ENCODE data around the gene PRSS33. TPM values are rescaled to one million over a fixed set of nuclear protein-coding genes. Genes with fewer than 3 reads are reported as not detected.

The PRSS33 gene
- total and polyA plus RNA-seq, 8 donors = 0.13 to 0.75 (median 0.25) TPM; not detected in 2

DNA sequence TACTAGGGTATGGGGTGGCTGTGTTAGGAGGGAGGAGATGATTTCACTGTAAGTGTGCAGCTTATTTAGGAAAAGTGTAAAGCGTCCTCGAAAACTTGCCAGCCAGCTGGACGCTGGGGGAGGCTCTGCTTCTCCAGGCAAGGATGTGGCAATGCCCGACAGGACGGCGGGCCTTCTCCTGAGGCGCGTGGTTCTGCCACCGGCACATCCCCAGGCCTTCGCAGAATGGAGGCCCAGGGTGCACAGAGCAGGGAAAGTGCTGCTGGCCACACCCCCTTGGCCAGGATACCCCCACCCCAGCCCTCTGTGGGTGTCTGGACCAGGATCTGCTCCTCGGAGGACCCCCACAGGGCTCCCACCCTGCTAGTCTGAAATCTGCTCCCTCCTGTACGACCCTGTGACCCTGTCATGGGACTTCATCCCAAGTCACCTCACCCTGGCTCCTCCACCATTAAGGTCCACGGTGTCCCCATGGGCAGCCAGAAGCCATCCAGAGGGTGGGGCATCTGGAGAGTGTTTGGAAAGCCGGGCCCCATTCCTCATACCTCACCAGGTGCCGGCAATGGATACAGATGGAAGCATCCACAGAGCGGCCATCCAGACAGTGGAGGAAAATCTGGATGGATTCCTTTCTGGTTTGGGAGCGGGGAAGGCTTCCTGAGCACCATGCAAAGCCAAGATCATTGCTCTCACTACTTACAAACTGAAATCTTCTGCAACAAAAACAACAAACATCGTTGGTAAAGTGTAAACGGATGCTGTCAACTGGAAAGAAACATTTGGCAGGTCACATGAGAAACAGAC lies 44.2 kb downstream of the PRSS33 start:
- DNase-seq = no peak
- Histone ChIP-seq H3K36me3 (no peaks in the 10 kb centered on the region), H3K27ac (no peak overlapping the region), H3K4me1 (no peaks in the 10 kb centered on the region), H3K9me3 (no peaks in the 10 kb centered on the region), H3K27me3 (peaks cover 0 to 10% of the 10 kb centered on the region in 2 donors), H3K4me3 (no peak overlapping the region)
- intact Hi-C loops (cut with DNase I) = no loop called here
- ATAC-seq = no peak
- TF ChIP-seq, protein P1, sequence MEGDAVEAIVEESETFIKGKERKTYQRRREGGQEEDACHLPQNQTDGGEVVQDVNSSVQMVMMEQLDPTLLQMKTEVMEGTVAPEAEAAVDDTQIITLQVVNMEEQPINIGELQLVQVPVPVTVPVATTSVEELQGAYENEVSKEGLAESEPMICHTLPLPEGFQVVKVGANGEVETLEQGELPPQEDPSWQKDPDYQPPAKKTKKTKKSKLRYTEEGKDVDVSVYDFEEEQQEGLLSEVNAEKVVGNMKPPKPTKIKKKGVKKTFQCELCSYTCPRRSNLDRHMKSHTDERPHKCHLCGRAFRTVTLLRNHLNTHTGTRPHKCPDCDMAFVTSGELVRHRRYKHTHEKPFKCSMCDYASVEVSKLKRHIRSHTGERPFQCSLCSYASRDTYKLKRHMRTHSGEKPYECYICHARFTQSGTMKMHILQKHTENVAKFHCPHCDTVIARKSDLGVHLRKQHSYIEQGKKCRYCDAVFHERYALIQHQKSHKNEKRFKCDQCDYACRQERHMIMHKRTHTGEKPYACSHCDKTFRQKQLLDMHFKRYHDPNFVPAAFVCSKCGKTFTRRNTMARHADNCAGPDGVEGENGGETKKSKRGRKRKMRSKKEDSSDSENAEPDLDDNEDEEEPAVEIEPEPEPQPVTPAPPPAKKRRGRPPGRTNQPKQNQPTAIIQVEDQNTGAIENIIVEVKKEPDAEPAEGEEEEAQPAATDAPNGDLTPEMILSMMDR (IDR thresholded peaks at IDR 0.05) = no peak

DNA sequence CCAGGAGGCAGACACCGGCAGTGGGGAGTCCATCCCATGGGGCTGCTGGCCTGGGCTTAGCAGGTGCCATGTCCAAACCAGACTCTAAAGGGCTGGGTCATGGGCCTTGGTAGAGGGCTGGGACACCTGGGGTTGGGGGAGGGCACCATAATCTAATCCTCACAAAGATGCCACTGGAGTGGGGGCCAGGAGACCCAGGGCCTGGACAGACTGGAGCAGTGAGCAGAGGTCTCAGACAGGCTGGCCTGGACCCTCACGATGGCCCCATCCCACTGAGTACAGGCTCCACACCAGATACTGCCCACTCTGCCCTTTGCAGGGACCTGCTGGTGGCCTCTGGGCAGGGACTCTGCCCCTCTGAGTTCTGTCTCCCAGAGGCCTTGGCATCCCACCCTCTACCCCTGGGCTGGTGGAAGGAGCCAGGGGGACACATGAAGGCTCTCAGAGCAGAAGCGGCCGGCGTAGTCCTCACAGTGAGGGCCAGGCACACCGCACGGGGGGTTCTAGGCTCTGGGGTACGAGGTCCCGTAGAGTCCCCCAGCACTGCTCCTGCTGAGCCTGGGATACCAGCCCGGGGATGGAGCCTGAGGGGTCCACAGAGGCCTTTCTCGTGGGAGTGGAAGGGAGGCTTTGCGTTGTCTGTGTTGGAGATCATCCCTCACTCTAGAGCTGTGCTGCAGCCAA lies 44.9 kb downstream of the PRSS33 start:
- Histone ChIP-seq H3K4me1 (no peaks in the 10 kb centered on the region), H3K27ac (no peak overlapping the region), H3K27me3 (peaks cover 0 to 16% of the 10 kb centered on the region in 2 donors), H3K36me3 (no peaks in the 10 kb centered on the region), H3K9me3 (no peaks in the 10 kb centered on the region), H3K4me3 (no peak overlapping the region)
- no peak for DNase-seq
- no peak for ATAC-seq
- TF ChIP-seq, protein P1 (IDR thresholded peaks at IDR 0.05) = no peak
- intact Hi-C loops (cut with DNase I) = no loop called here

DNA sequence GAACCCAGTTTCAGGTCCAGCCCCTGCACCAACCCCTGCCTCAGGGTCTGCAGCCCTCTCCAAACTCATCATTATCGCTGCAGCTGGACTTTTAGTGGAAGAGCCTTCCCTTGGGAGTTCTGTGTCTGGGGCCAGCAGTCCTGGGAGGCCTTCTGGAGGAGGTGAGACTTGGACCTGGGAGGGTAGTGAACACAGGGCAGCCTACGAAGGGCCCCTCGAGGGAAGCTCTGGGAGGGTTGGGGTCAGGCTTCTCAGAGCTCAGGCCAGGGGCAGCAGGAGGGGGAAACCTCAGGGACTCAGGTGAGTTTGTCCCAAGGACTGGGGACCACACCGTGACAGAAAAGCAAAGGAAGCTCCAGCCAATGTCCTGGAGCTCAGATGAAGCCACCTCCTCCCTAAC lies 46.2 kb downstream of the PRSS33 start:
- intact Hi-C loops (cut with DNase I) = no loop called here
- TF ChIP-seq, protein P1 (IDR thresholded peaks at IDR 0.05) = no peak
- no peaks in the 10 kb centered on the region for H3K4me1 ChIP-seq

DNA sequence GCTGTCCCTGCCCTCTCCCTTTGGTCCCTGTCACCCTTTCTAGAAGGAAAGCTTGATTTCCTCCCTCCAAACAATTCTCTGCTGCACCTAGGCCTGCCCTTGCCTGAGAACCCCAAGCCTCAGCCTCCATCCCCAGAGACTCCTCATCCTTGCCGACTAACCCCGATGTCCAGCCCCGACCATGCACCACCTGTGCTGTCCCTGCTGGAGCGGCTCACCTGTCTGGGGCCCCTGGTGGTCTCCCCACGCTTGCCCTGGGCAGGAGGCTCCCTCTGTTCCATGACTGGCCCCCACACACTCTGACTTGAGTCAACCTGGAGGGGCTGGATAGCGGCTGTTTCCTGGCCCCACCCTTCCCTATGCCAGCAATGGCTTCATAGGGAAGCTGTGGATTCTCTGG lies 46.9 kb downstream of the PRSS33 start:
- Histone ChIP-seq H3K27ac (no peak overlapping the region), H3K4me1 (no peaks in the 10 kb centered on the region), H3K4me3 (no peak overlapping the region), H3K9me3 (no peaks in the 10 kb centered on the region), H3K27me3 (peaks cover 0 to 20% of the 10 kb centered on the region in 2 donors), H3K36me3 (no peaks in the 10 kb centered on the region)
- DNase-seq (no peak), ATAC-seq (no peak)
- intact Hi-C loops (cut with DNase I) = no loop called here
- TF ChIP-seq, protein P1 (IDR thresholded peaks at IDR 0.05) = no peak

More for the DNA sequence above, 46.2 kb downstream of the PRSS33 start:
- Histone ChIP-seq H3K27me3 (peaks cover 0 to 20% of the 10 kb centered on the region in 2 donors), H3K36me3 (no peaks in the 10 kb centered on the region), H3K4me3 (no peak overlapping the region), H3K27ac (no peak overlapping the region), H3K9me3 (no peaks in the 10 kb centered on the region)
- ATAC-seq (no peak), DNase-seq (no peak)

All from left lung (tissue), 10 donors.